NCI-H2029 (cell line): ENCODE results near the gene DCAF7.

ENCODE experiments used
- DNase-seq: peaks from one replicate; lab custom pipeline; 2025; lab: John Stamatoyannopoulos, UW

DCAF7 gene

DNA sequence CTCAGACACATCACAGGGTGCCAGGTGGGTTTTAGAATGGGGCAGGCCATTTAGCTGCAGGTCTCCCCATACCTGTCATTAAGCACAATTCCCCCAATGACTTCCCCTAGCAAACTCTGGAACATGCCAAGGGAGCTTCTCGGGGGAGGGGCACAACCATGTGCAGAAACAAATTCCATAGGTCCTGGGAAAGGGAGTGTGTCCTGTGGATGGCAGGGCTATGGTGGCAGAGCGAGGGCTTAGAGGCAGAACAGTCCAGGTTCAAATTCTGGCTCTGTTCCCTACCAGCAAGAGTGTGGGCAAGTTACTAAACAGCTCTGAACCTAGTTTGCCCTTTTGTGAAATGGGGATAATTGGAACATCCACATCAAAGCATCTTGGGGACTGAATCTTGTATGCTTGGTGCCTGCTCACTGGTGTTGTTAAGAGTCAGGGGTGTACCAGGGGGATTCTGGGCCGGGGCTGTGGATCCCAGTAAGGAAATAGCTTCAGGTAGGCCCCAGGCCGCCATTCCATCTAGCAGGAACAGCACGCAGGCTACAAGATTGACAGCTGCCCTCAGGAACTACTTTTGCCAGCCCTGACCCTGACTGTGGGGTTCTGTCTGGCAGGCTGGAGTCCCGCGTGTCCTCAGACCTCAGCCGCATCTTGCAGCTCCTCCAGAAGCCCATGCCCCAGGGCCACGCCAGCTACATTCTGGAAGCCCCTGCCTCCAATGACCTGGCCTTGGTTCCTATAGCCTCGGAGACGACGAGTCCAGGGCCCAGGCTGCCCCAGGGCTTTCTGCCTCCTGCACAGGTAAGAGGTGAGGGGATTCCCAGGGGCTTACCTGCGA lies 5.6 kb upstream of the DCAF7 start:
- DNase-seq: no peak

DNA sequence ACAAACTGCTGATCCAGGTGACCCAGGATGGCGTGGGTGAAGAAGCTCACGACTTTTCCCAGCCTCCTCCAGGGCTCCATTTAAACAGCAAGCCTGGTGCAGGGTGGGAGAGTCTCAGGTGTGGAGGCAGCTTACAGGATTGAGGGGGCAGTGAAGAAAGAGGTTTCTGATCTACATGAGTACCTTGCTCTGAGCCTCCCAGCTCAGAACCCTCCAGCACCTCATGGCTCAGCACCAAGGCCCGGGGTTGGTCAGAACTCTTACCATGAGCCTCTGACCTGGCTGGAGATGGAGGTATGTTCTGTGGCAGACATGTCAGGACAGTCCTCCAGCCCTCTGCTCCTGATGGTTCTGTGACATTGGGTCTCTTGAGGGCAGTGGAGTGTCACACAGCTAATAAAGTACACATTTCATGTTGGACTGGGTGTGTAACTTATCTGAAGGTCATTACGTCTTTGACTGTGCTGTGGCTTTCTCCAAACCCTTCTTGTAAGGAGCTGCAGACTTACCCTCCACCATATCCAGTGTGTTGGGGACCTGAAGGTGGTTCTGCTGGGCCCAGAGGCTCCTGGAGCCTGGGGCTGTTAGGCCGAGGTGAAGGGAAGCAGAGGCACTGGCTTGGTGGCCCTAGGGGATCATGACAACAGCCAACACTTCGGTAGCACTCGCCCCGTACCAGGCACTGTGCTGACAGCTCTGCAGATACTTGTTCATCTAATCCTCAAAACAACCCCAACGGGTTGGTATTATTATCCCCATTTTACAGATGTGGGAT lies 3.8 kb upstream of the DCAF7 start:
- no peak for DNase-seq

DNA sequence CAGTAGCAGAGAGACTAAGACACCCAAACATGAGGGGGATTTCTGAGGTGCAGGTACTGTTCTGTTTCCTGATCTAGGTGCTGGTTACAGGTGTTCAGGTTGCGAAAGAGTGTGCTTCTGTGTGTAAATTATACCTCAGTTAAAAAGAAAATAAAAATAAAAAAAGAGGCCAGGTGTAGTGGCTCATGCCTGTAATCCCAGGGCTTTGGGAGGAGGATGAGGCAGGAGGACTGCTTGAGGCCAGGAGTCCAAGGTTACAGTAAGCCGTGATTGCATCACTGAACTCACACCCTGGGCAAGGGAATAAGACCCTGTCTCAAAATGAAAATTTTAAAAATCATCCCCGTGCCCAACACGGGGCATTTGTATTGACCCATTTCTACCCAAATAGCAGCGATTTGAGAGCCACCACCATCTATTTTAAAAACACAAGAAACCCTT lies 3.2 kb upstream of the DCAF7 start:
- no peak for DNase-seq

DNA sequence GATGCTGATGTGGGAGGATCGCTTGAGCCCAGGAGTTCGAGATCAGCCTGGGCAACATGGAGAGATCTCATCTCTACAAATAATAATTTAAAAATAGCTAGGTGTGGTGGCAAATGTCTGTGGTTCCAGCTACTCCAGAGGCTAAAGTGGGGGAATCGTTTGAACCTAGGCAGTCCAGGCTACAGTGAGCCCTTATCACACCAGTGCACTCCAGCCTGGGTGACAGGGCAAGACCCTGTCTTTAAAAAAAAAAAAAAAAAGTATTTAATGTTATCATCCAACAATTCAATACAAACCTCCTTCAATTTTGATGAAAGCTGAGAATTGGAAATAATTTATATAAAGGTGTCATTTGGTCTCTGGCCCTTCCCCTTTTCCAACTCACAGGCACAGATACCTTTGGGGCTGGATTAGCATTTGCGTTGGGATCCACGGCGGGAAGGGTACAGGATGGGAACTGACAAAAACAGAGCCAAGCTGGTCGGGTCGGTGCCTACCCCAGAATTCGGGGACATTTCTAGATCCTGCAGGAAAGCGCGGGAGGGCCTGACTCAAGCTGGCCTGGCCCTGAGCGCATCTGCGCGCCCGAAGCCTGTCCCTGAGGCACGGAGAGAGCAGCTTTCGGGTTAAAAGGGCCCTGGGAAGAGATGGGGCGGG lies 860 bp upstream of the DCAF7 start:
- no peak for DNase-seq

DNA sequence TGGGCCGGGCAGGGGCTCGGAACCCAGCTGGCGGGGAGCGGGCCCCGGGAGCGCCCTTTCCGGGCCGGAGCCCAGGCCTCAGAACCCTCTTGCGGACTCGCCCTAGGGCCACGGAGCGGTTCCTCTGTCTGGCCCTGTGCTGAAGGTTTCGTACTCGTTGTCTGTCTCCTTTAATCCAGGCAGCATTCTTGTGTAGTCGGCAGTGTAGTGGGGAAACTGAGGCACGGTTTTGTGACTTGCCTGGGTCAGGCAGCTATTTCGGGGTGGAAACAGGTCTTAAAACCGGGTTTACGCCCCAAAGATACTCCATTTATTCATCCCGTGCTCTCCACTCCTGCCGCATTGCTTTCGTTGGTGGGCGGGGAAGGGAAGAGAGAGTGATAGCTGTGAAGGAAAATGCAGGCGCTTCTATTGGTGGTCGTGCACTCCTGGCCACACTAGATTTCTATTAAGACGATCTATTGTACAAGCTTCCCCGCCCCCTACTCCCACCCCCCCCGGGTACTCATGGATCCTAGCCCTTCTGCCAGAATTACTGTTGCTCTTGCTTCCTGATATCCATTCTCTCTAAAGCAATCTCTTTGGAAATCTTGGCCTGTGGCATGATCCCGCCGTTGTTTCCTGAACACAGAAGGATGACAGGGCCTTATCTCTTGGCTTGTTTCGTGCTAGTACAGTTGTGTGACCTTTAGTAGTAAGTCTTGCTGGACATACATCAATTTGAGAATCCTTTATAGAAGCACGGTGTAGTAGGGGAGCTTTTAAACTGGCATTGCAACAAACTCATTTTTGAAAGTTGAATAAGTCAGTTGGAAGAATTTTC lies 751 bp downstream of the DCAF7 start:
- peak; percentile 44 for DNase-seq

DNA sequence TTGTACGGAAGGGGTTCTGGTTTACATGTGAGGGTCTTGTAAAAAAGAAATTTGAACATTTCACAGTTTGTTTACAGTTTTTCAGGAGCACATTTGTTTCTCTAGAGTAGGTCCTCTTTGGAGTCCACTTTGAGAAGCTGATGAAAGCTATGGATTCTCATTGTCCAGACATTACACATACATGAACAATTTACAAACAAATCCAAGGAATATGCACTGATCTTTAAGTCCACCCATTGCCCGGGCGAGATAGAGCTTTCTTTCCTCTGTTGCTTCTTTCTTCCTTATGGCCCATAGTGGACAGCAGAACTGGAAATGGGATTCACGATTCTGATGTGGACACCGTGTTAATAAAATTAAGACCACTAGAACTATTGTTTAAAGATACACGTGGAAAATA lies 1.9 kb downstream of the DCAF7 start:
- no peak for DNase-seq

DNA sequence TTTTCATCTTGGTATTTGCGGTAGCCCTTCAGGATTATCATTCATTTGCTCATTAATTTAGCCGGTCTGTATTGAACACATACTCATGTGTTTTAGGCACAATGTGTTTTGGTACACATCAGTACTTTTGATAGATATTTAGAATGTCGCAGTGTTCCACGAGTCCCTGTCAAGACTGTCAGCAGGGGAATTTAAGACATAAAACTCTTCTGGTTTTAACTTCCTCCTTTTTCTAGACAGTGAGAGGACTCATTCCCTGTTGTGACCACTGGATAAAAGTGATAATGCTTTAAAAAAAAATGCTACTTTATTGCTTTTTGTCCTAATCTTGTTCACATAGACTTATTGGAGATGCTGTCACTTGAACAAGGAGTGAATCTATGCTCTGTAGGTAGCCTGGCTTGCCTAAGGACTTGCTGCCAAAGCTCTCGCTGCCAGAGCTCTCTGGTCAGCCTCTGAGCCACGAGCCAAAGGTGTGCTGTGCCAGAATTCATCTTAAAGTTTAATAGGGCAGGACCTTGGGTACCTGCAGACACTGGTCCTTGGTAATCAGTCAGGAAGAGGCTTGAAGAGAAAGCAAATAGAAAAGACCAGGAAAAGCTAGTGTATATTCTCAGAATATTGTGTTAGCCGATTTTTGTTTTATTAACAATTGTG lies 5.4 kb downstream of the DCAF7 start:
- no peak for DNase-seq

DNA sequence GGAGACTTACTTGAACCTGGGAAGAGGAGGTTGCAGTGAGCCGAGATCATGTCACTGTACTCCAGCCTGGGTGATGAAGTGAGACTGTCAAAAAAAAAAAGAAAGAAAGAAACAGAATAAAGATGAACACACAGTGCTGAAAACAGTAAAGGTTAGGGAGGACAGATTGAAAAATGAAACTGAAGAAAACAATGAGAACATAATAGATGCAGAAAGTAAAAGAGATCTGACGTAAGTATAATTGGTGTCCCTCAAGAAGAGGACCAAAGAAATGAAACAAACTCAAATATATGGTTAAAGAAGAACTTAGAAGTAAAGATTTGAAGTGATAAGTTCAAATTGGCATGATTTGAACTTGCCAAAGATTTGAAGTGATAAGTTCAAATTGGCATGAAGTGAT lies 7.1 kb downstream of the DCAF7 start:
- DNase-seq: no peak

DNA sequence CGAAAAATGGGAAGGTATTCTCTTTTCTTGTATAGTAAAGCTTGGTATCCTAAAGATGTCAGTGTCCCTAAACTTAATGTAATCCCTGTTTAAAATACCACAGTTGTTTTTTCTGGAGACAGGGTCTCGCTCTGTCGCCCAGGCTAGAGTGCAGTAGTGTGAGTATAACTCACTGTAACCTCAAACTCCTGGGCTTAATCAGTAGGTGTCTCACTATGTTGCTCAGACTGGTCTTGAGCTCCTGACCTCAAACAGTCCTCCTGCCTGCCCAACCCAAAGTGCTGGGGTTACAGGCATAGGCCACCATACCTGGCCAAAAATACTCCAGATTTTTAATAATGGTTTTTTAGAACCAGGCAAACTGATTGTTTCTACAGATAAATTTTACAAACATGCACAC lies 8.2 kb downstream of the DCAF7 start:
- DNase-seq: no peak

DNA sequence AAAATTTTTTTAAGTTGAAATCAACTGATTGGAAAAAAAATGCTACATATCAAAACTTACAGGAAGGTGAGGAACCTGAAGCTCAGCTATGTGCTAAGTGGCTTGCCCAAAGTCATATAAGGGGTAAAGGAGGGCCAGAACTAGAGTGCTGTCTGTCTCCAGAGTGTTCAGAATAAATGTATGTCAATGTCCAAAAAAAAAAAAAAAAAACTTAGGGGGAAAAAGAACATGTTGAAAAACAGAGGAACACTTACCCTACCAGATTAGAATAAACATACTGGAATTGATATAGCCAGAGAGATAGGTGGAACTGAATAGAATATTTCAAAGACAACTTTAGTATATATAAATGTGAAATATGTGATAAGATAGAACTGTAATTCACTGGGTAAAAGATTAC lies 11.5 kb downstream of the DCAF7 start:
- DNase-seq: no peak

DNA sequence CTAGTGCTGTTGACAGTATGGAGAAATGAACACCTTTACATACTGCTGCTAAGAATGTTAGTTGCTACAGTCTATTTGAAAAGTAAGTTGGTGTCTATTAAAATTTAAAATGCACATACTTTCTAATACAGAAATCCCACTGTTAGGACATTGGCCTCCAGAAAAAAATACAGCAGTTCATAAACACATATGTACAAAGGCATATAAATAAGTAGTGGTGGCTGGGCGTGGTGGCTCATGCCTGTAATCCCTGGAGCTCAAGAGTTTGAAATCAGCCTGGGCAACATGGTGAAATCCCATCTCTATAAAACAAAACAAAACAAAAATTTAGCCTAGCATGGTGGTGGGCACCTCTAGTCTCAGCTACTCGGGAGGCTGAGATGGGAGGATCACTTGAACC lies 13.1 kb downstream of the DCAF7 start:
- no peak for DNase-seq

DNA sequence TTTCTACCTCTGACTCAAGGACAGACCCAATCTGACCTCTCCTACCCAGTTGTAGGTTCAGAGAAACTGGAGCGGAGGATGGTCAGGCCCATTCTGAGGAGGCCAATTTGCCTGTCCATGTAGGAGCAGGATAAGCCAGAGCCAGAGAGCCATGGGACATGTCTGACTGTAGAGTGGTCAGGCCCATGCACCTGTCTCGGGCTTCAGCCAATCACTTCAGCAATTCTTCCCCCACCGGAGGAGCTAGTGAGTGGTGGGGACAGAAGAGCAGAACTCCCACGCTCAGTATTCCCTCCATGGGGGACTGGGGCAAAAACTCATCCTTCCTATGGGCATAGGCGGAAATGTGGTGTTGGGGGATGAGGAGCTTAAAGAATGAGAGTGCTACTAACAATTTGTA lies 14.3 kb downstream of the DCAF7 start:
- no peak for DNase-seq

DNA sequence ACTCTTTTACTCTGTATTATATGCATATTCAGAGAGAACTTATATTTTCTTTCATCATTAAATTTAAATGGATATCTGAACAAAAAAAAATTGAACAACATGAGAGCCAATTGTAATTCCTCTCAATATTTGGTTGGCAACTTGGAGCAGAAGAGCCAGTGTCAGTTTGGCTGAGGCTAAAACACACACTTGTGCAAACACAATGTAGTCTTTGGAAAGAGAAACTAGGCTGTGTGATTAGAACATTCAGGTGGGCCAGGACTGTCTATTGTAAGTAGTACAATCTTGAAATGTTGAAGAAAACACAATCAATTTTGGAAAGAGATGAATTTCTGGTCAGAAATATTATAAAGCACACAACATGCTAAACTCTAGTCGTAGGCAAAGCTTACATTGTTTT lies 17.0 kb downstream of the DCAF7 start:
- no peak for DNase-seq

DNA sequence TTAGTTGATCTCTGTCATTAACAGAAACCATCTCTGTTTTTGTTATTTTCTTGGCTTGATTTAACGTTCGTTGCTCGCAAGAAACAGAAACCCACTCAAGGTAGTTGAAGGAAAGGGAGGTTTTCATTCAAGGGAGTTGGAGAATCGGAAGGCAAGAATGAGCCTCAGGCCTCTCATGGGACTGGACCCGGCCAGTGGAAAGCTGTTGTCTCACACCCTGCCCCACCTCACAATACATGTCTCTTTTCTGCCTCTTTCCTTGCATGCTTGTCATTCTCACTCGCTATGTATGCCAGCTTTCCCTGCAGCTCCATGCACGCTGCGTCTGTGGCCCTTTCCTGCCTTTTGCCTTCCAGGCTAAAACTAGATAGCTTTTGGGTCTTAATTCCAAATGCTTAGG lies 18.3 kb downstream of the DCAF7 start:
- no peak for DNase-seq

DNA sequence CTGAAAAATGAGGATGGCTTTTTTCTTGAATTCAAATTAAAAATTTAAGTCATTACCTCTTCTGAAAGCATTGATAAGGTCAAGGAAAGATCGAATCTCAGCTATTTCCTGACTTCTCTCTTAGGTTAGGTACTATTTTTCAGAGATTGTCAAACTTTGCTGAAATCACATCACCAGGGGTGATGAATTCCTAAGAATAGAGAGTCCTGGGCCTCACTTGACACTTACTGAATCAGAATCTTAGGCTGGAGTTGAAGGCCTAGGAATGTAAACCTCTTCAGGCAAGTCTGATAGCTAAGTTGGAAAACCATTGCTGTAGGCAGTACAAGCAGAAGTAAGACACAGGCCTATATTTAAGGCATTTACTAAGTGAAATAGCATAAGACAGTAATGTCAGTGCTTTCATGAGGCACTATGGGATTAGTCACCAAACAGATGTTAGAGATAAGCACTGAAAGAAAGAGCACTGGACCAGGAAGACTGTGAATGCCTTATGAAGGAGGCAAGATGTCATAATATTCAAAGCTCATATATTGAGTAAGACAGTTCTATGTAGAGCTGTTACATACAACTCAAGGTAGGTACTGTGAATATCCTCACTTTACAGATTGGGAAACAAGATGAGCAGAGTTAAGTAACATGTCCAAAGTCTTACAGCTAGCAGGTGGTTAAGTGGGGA lies 21.5 kb downstream of the DCAF7 start:
- no peak for DNase-seq

DNA sequence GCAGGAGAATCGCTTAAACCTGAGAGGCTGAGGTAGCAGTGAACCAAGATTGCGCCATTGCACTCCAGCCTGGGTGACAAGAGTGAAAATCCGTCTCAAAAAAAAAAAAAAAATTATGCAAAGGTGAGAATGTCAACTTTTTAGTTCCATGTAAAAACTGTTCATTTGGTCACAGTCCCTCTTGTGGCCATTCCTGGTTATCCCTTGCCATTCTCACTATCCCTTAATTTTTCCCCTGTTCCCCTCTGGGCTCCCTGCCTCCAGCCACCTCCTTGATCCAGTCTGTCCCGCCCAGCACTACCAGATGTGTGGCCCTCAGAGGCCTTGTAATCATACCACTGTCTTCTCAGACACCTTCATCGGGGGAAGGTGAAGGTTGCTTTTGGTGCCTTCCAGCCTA lies 23.4 kb downstream of the DCAF7 start:
- no peak for DNase-seq

DNA sequence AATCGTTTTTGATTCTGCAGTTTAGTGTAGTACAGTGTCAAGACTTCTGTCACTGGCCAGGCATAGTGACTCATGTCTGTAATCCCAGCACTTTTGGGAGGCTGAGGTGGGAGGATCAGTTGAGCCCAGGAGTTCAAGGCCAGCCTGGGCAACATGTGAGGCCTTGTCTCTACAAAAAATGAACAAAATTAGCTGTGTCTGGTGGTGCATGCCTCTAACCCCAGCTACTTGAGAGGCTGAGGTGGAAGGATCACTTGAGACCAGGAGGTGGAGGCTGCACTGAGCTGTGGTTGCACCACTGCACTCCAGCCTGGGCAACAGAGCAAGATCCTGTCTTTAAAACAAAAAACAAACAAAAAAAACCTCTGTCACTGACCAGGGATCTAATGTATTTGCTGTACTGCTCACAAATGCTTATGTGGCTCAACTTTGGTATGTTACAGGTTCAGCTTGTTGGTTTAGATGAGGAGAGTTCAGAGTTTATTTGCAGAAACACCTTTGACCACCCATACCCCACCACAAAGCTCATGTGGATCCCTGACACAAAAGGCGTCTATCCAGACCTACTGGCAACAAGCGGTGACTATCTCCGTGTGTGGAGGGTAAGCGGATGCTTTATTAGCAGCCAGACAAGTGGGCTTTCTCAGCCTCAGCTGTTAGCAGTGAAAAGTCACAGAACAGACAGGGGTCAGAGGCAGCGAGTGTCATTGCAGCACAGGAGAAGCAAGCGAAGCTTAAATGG lies 27.9 kb downstream of the DCAF7 start:
- DNase-seq: no peak

DNA sequence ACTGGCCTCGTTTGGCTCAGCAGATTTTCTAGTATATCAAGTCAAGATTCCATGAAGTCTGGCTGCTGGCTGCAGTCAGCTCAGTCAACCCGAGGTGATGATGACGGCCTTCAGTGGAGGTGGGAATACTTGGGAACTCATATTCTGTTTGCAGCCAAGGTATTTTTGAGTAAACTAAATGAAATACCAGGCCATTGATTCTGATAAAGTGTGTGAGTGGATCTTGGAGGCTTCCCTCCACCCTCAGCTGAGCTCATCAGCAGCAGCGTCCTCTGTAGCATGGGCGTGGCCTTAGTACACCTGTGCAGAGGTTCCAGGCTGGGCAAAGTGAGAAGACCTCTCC lies 28.5 kb downstream of the DCAF7 start:
- DNase-seq: no peak

DNA sequence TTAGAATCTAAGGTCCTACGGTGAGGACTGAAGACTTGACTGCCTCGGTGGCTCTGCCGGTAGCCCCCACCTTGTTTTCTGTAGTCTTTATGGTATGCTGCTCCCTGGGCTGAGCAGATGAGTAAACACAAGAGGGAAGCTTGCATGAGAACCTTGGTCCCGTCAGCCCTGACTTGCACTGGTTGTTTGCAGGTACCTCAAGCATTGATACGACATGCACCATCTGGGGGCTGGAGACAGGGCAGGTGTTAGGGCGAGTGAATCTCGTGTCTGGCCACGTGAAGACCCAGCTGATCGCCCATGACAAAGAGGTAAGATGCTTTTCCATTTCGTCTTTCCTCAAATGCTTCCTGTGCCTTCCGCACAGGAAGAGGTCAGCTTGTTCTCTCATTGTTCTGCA lies 29.4 kb downstream of the DCAF7 start:
- no peak for DNase-seq

DNA sequence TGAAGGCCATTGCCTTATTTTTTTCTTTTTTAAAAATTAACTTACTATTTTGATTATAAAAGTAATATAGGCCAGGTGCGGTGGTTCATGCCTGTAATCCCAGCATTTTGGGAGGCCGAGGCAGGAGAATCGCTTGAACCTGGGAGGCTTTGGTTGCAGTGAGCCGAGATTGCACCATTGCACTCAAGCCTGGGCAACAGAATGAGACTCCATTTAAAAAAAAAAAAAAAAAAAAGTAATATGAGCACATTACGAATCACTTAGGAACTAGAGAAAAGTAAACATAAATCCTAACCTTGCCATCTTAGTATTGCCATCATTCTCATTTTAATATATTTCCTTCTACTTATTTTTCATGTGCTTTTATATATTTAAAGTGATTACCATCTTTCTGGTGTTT lies 37.5 kb downstream of the DCAF7 start:
- DNase-seq: no peak
